Sigmoid colon (tissue), 7 donors: ENCODE measurements around the gene ZNF385C. TPM values are rescaled to one million over a fixed set of nuclear protein-coding genes. Genes with fewer than 3 reads are reported as not detected.
"Not testable (repeated sequence)": the region's sequence is repeated elsewhere in the genome, so short reads cannot be mapped to it uniquely, and the experiment has no call there.

ENCODE experiments used
- DNase-seq: peaks from one replicate; pipeline ENCODE4 v3.0.0-alpha.2; 2019
- H3K27ac ChIP-seq, 4 donors: fragments of 200-600 bp; sonication (generic); one replicate each; pipeline ENCODE4 v1.5.1; 2016 to 2019; ENCODE audit warnings: mild to moderate bottlenecking in 1 of 4
- H3K27me3 ChIP-seq, 3 donors: fragments of 200-600 bp; sonication (generic); one replicate each; pipeline ENCODE4 v1.5.1; 2019; ENCODE audit warnings: mild to moderate bottlenecking in 1 of 3
- H3K36me3 ChIP-seq, 4 donors: fragments of 200-600 bp; sonication (generic); one replicate each; pipeline ENCODE4 v1.5.1; 2016 to 2019
- H3K4me1 ChIP-seq, 4 donors: fragments of 200-600 bp; sonication (generic); one replicate each; pipeline ENCODE4 v1.5.1; 2017 to 2019
- H3K4me3 ChIP-seq, 4 donors: fragments of 200-600 bp; sonication (generic); one replicate each; pipeline ENCODE4 v1.5.1; 2017 to 2019; ENCODE audit warnings: mild to moderate bottlenecking in 2 of 4, moderate library complexity in 1 of 4
- H3K9me3 ChIP-seq, 4 donors: fragments of 200-600 bp in 3 of 4; sonication (generic) in 3 of 4; one replicate each; pipeline versions ENCODE4 v1.5.1 to v1.6.1; 2013 to 2019
- CTCF ChIP-seq, 4 experiments: fragments of 450-650 bp in 3 of 4; fragments of 200-600 bp in 1 of 4; IDR thresholded peaks; one replicate each; pipeline ENCODE4 v1.5.1; 2016 to 2019; ENCODE audit warnings: antibody characterized with exemption in 4 of 4, mild to moderate bottlenecking in 3 of 4, moderate library complexity in 2 of 4
- EP300 ChIP-seq, 4 donors: sonication (generic); formaldehyde crosslinking; IDR thresholded peaks; one replicate each; pipeline ENCODE4 v1.6.1; 2017; ENCODE audit warnings: antibody characterized with exemption in 4 of 4
- POLR2A ChIP-seq, 2 donors: fragments of 450-650 bp; IDR thresholded peaks; one replicate each; pipeline ENCODE4 v1.6.1; 2016; ENCODE audit warnings: antibody characterized with exemption in 2 of 2, mild to moderate bottlenecking in 2 of 2, moderate library complexity in 2 of 2
- POLR2AphosphoS5 ChIP-seq, 4 donors: sonication (generic); formaldehyde crosslinking; IDR thresholded peaks; one replicate each; pipeline ENCODE4 v1.6.1; 2017; ENCODE audit warnings: antibody characterized with exemption in 4 of 4
- WGBS, 2 donors: extraction: QIAGEN DNeasy Blood & Tissue Kit; methylation state at CpG; one replicate each; pipeline ENCODE4 v1.1.7; 2013; 5-methylcytosine and 5-hydroxymethylcytosine counted together
- intact Hi-C: fragments of 100-400 bp; cut with DNase I; formaldehyde crosslinking; loops from one replicate; pipeline ENCODE4 v1.15.1; 2023
- polyA plus RNA-seq, 3 donors: library from polyadenylated mRNA; stranded (reverse); fragments of 200-250 nt; gene quantifications; one replicate each; pipeline ENCODE4 v1.2.3, GENCODE V29; 2013
- total RNA-seq, 4 donors: library from RNA; depleted of rRNA; stranded (reverse); fragments of >200 nt; gene quantifications; one replicate each; pipeline ENCODE4 v1.1.0, GENCODE V29; 2016
- donor health status: healthy with polysubstance abuse.
- donor health status: Bipolar disorder and iron deficiency.
- donor health status: healthy.

ZNF385C gene
- total and polyA plus RNA-seq, 7 donors, result 0.33 to 0.60 (median 0.42) TPM; not detected in 4

GRCh38 chr17:42141382-42141781, 43.1 kb upstream of the ZNF385C start:
- intact Hi-C loops, result no loop called here
- Histone ChIP-seq H3K4me1 (peaks cover 0 to 46% (median 31%) of the 10 kb centered on the region in 4 donors), H3K9me3 (no peaks in the 10 kb centered on the region), H3K27me3 (no peaks in the 10 kb centered on the region), H3K27ac (no peak overlapping the region), H3K36me3 (peaks cover 0 to 41% (median 1%) of the 10 kb centered on the region in 4 donors), H3K4me3 (no peak overlapping the region)
- no peak for DNase-seq
- TF ChIP-seq CTCF (IDR thresholded peaks at IDR 0.05), result no peak
- no peak for TF ChIP-seq EP300 (IDR thresholded peaks at IDR 0.05)
- no peak for TF ChIP-seq POLR2AphosphoS5 (IDR thresholded peaks at IDR 0.05)
- no peak for TF ChIP-seq POLR2A (IDR thresholded peaks at IDR 0.05)
- WGBS, 2 donors, result 73 to 89% methylated on average over 8 of the region's 8 CpGs

GRCh38 chr17:42140690-42141089, 42.4 kb upstream of the ZNF385C start:
- H3K27me3 ChIP-seq, intact Hi-C loops, H3K27ac ChIP-seq, DNase-seq, H3K4me3 ChIP-seq, H3K9me3 ChIP-seq: not testable (repeated sequence)
- 99% methylated on average over 7 of the region's 7 CpGs for WGBS, 2 donors
- Histone ChIP-seq H3K36me3 (peaks cover 0 to 38% (median 1%) of the 10 kb centered on the region in 4 donors), H3K4me1 (peaks cover 0 to 53% (median 36%) of the 10 kb centered on the region in 4 donors)

GRCh38 chr17:42138749-42139492, 40.6 kb upstream of the ZNF385C start:
- 81 to 89% methylated on average over 7 of the region's 7 CpGs for WGBS, 2 donors
- Histone ChIP-seq H3K9me3 (no peaks in the 10 kb centered on the region), H3K4me1 (peaks cover 0 to 64% (median 41%) of the 10 kb centered on the region in 4 donors), H3K36me3 (peaks cover 0 to 32% (median 1%) of the 10 kb centered on the region in 4 donors), H3K4me3 (no peak overlapping the region), H3K27ac (peak overlapping the region in 2 of 4 donors; percentile 35 to 41), H3K27me3 (no peaks in the 10 kb centered on the region)
- intact Hi-C loops, result no loop called here
- DNase-seq, result no peak
- TF ChIP-seq CTCF (IDR thresholded peaks at IDR 0.05) (no peak), POLR2AphosphoS5 (IDR thresholded peaks at IDR 0.05) (no peak), EP300 (IDR thresholded peaks at IDR 0.05) (no peak), POLR2A (IDR thresholded peaks at IDR 0.05) (no peak)

GRCh38 chr17:42136654-42137051, 38.4 kb upstream of the ZNF385C start:
- H3K4me1 ChIP-seq, result peaks cover 0 to 72% (median 45%) of the 10 kb centered on the region in 4 donors

More at GRCh38 chr17:42136654-42137051, 38.4 kb upstream of the ZNF385C start:
- TF ChIP-seq POLR2AphosphoS5 (IDR thresholded peaks at IDR 0.05) (no peak), EP300 (IDR thresholded peaks at IDR 0.05) (no peak), CTCF (IDR thresholded peaks at IDR 0.05) (no peak), POLR2A (IDR thresholded peaks at IDR 0.05) (no peak)
- intact Hi-C loops, result no loop called here
- DNase-seq, result no peak
- H3K4me3 ChIP-seq, result no peak overlapping the region
- H3K36me3 ChIP-seq, result peaks cover 0 to 28% (median 0%) of the 10 kb centered on the region in 4 donors
- H3K27ac ChIP-seq, result peak overlapping the region; percentile 45 to 66 (median 50)
- H3K27me3 ChIP-seq, result no peaks in the 10 kb centered on the region
- H3K9me3 ChIP-seq, result no peaks in the 10 kb centered on the region
- WGBS, 2 donors, result 72 to 80% methylated on average over 3 of the region's 3 CpGs
